Psoas muscle (tissue), 8 donors: ENCODE results near the gene CCND2. TPM values are rescaled to one million over a fixed set of nuclear protein-coding genes. Genes with fewer than 3 reads are reported as not detected.
A peak's percentile ranks its signal among the peaks of the same experiment; 100 is the strongest.

ENCODE experiments used
- ATAC-seq, 4 donors: fragments of 200-7000 bp; cut with Tn5 transposase; one replicate each; pipeline ENCODE4 v1.9.1; 2020; ENCODE audit warnings: moderate library complexity in 3 of 4, mild to moderate bottlenecking in 2 of 4
- DNase-seq, 2 donors: peaks; one replicate each; pipeline ENCODE4 v3.0.0-alpha.2; 2020
- H3K27ac ChIP-seq: fragments of 200-600 bp; one replicate; pipeline ENCODE4 v1.8.0; 2022
- H3K27me3 ChIP-seq, 3 donors: fragments of 200-600 bp in 1 of 3; one replicate each; pipeline versions ENCODE4 v1.6.1 to v1.8.0; 2013 to 2022; ENCODE audit warnings: low read length in 2 of 3, mild to moderate bottlenecking in 2 of 3, moderate library complexity in 1 of 3; ENCODE audit not compliant: insufficient read depth in 3 of 3
- H3K36me3 ChIP-seq, 2 donors: fragments of 200-600 bp in 1 of 2; one replicate each; pipeline versions ENCODE4 v1.6.1 to v1.8.0; 2013 to 2022; ENCODE audit warnings: low read depth in 1 of 2, mild to moderate bottlenecking in 1 of 2, moderate library complexity in 1 of 2; ENCODE audit not compliant: insufficient read depth in 1 of 2
- H3K4me1 ChIP-seq: fragments of 200-600 bp; one replicate; pipeline ENCODE4 v1.8.0; 2022
- H3K4me3 ChIP-seq: fragments of 200-600 bp; one replicate; pipeline ENCODE4 v1.8.0; 2022; ENCODE audit warnings: mild to moderate bottlenecking
- H3K9me3 ChIP-seq: fragments of 200-600 bp; one replicate; pipeline ENCODE4 v1.8.0; 2022
- WGBS, 3 donors: extraction: QIAGEN DNeasy Blood & Tissue Kit; methylation state at CpG; one replicate each; pipeline versions ENCODE4 v1.1.6 to v1.1.7; 2013; 5-methylcytosine and 5-hydroxymethylcytosine counted together
- intact Hi-C, 2 donors: fragments of 100-400 bp; cut with DNase I; formaldehyde crosslinking; loops; one replicate each; pipeline versions ENCODE4 v1.11.0 to v1.14.2; 2022
- polyA plus RNA-seq, 3 donors: library from polyadenylated mRNA; stranded (reverse); fragments of 200-250 nt; gene quantifications; one replicate each; pipeline ENCODE4 v1.2.3, GENCODE V29; 2013
- total RNA-seq, 4 donors: library from RNA; stranded (reverse); fragmentation: NEBNext Ultra II Directional in 2 of 4; extraction: Animal tissue kit (Norgen Biotek cat#: 25700) in 2 of 4; gene quantifications; one replicate each; pipeline versions ENCODE4 v1.2.1 to v1.2.4, GENCODE V29; 2021 to 2023
- TF ChIP-seq, protein P1 (sequence below): fragments of 200-600 bp; IDR thresholded peaks from one replicate; pipeline ENCODE4 v1.8.0; 2022; ENCODE audit warnings: antibody characterized with exemption
- donor health status: healthy with polysubstance abuse.
- donor health status: DM: no; HTN: no; CAD: no; lungs with moderate emphysema.
- donor health status: Bipolar disorder and iron deficiency.
- donor health status: healthy.
- donor health status: DM: yes; HTN: yes; CAD: no.
- donor health status: DM: no; HTN: no; CAD: no.
- donor health status: DM: no; HTN: no; CAD: no.
- donor health status: DM: yes; HTN: yes; CAD: no.

Gene CCND2
- total and polyA plus RNA-seq, 7 donors = 0.31 to 10.1 (median 3.3) TPM

DNA sequence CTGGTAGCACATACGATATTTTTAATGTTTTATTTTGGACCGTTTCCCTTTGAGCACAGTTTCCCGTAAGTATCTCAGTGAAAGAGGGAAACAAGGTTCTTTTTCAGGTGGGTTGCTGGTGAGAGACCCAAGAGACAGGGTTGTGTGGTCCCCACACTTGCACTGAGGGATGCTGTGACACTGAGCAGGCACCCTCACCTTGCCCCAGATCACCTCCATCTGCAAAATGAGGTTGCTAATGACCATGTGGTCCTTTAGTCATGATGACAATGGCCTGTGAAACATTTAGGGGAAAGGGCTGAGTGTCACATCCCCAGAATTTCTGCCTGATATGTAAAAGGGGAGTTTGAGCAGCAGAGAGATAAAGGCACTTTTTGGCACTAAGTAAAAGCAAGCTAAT, 4.3 kb downstream of the CCND2 start:
- peaks cover 0 to 40% (median 24%) of the 10 kb centered on the region in 3 donors for H3K27me3 ChIP-seq
- no peaks in the 10 kb centered on the region for H3K9me3 ChIP-seq
- H3K4me1 ChIP-seq = peaks cover 25% of the 10 kb centered on the region
- no peak overlapping the region for H3K4me3 ChIP-seq
- ATAC-seq (no peak), DNase-seq (no peak)
- TF ChIP-seq, protein P1, sequence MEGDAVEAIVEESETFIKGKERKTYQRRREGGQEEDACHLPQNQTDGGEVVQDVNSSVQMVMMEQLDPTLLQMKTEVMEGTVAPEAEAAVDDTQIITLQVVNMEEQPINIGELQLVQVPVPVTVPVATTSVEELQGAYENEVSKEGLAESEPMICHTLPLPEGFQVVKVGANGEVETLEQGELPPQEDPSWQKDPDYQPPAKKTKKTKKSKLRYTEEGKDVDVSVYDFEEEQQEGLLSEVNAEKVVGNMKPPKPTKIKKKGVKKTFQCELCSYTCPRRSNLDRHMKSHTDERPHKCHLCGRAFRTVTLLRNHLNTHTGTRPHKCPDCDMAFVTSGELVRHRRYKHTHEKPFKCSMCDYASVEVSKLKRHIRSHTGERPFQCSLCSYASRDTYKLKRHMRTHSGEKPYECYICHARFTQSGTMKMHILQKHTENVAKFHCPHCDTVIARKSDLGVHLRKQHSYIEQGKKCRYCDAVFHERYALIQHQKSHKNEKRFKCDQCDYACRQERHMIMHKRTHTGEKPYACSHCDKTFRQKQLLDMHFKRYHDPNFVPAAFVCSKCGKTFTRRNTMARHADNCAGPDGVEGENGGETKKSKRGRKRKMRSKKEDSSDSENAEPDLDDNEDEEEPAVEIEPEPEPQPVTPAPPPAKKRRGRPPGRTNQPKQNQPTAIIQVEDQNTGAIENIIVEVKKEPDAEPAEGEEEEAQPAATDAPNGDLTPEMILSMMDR = no peak
- 81 to 87% (median 81%) methylated on average over 3 of the region's 3 CpGs for WGBS, 3 donors
- intact Hi-C loops = loop anchor here (1.0 to 5.0 kb wide), 7 partner anchors 171 to 977 kb away; no protein-coding TSS in a partner anchor
- H3K27ac ChIP-seq = no peak overlapping the region
- H3K36me3 ChIP-seq = no peaks in the 10 kb centered on the region

DNA sequence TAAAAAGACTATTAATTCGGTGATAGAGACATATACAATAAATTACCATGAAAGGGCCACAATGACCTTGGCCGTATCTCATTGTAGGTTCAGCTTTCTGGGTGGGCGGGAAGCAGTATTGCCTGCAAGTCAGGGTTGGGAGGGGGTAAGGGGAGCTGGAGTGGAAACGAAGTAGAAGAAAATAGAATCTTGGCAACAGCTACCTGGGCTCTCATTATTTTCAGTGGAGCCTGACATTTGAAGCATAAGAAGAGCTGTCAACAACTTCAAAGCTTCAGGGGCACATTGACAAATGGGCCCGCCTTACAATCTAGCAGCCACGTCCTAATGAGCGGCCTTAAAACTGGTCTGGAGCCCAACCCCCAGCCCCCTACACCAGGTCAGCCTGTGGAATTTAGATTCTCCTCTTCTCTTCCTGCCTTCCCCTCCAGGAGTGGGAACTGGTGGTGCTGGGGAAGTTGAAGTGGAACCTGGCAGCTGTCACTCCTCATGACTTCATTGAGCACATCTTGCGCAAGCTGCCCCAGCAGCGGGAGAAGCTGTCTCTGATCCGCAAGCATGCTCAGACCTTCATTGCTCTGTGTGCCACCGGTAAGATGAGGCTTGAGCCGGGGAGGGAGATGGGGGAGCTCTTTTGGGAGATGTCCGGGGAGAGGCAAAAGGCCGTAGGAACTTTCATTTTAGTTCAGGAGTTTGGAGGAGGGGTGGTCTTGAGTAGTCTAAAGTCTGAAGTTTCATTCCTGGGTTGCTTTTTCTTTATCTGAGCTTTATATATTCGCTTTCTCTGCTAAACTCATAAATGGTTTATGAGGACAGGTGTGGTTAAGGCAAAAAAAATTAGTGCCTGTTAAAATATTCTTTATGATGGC, 5.0 kb downstream of the CCND2 start:
- Histone ChIP-seq H3K4me3 (peak overlapping the region; percentile 24), H3K27ac (peak overlapping the region; percentile 47), H3K27me3 (peaks cover 0 to 38% (median 23%) of the 10 kb centered on the region in 3 donors), H3K4me1 (peaks cover 23% of the 10 kb centered on the region), H3K36me3 (no peaks in the 10 kb centered on the region), H3K9me3 (no peaks in the 10 kb centered on the region)
- WGBS, 3 donors = 25 to 32% (median 25%) methylated on average over 15 of the region's 15 CpGs
- peak; percentile 61 to 78 for DNase-seq
- intact Hi-C loops = loop anchor here (5.0 kb wide), 3 partner anchors 171 to 281 kb away; no protein-coding TSS in a partner anchor
- TF ChIP-seq, protein P1 = no peak
- peak; percentile 68 to 80 (median 78) for ATAC-seq

DNA sequence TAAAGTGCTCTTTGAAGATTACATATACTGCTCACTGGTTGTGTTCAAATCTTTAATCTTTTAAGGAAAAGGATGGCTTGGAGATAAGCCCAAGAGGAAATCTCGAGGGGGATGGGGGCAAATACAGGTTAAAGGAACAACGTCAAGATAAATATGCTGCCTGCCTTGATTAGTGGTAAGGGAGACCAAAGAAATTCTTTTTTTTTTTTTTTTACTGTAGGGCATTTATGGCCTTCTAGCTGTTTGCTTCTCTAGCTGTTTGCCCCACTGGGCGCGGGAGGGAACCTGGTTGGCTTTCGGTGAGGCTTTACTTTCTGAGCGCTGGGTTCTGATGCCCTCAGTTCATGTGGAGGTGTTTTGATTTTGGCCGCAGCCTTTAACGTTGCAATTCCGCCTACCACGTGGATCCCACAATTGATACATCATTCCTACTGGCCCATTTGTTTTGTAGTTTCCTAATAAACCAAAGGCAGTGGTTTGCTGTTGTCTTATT, 5.7 kb downstream of the CCND2 start:
- TF ChIP-seq, protein P1 = no peak
- 69 to 75% (median 69%) methylated on average over 10 of the region's 10 CpGs for WGBS, 3 donors
- intact Hi-C loops = loop anchor here (5.0 kb wide), 3 partner anchors 172 to 282 kb away; no protein-coding TSS in a partner anchor
- DNase-seq (no peak), ATAC-seq (no peak)
- H3K27me3 ChIP-seq = peaks cover 0 to 31% (median 16%) of the 10 kb centered on the region in 3 donors
- H3K4me3 ChIP-seq = no peak overlapping the region
- H3K36me3 ChIP-seq = no peaks in the 10 kb centered on the region
- peaks cover 18% of the 10 kb centered on the region for H3K4me1 ChIP-seq
- H3K27ac ChIP-seq = no peak overlapping the region
- H3K9me3 ChIP-seq = no peaks in the 10 kb centered on the region

DNA sequence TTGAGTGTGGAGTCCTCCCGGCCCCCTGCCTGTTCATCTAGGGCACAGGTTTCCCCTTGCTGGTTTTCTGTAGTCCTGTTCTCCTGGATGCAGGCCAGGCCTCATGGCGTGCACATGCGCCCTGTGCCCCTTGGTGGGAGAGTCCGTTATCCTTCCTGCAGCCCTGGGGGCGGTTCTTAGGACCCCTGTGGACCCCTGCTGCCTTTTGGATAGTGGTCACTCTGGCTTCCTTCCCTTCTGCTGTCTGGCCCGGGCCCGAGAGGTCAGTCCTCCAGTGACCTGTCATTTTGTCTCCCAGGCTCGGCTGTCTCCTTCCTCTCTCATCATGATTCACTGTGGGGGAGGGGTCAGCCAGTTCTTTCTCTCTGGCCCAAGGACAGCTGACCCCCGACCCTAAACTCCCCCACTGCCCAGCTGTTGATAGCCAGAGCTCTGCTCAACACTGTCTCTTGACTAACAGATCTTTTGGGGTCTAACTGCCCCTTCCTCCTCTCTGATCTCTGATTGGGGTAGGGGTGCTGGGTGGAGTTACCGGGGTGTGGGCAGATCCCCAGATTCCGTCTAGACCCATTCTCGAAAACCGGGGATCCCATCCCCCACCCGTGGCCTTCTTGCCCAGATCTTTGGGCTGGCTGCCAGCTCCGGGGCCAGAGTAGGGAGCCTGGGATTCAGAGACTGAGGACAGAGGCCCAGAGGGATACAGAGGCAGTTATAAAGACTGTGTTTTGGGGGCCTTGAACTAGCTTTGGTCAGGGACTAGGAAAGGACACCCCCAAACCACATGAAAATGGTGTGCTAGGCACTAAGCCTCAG, 7.0 kb downstream of the CCND2 start:
- no peaks in the 10 kb centered on the region for H3K9me3 ChIP-seq
- no peak overlapping the region for H3K27ac ChIP-seq
- TF ChIP-seq, protein P1 = no peak
- peaks cover 18% of the 10 kb centered on the region for H3K4me1 ChIP-seq
- ATAC-seq = peak in 1 of 4 donors; percentile 7
- H3K4me3 ChIP-seq = no peak overlapping the region
- intact Hi-C loops = no loop called here
- DNase-seq = peak in 1 of 2 donors; percentile 62
- peaks cover 0 to 7% of the 10 kb centered on the region in 2 donors for H3K36me3 ChIP-seq
- 33 to 44% (median 34%) methylated on average over 15 of the region's 15 CpGs for WGBS, 3 donors
- H3K27me3 ChIP-seq = peaks cover 0 to 18% (median 10%) of the 10 kb centered on the region in 3 donors
